HG02973 (cell line): Measurements from ENCODE around the gene DTX3L.
A peak's percentile ranks its signal among the peaks of the same experiment; 100 is the strongest.
"Not testable (repeated sequence)": the region's sequence is repeated elsewhere in the genome, so short reads cannot be mapped to it uniquely, and the experiment has no call there.

Experiments
- ATAC-seq: cut with Tn5 transposase; IDR thresholded peaks from one replicate; pipeline ENCODE4 v1.9.1; 2021; ENCODE audit warnings: moderate library complexity; ENCODE audit not compliant: unreplicated experiment

DTX3L gene

GRCh38 chr3:122560680-122561079, 3.5 kb upstream of the DTX3L start:
- no peak for ATAC-seq

GRCh38 chr3:122562923-122563716, 1.0 kb upstream of the DTX3L start:
- ATAC-seq, result no peak

GRCh38 chr3:122563717-122564025, 467 bp upstream of the DTX3L start:
- no peak for ATAC-seq

GRCh38 chr3:122568131-122568530, 4.0 kb downstream of the DTX3L start:
- ATAC-seq, result not testable (repeated sequence)

GRCh38 chr3:122568755-122569154, 4.6 kb downstream of the DTX3L start:
- ATAC-seq, result no peak

GRCh38 chr3:122572940-122573412, 8.8 kb downstream of the DTX3L start:
- ATAC-seq, result no peak

GRCh38 chr3:122576174-122576940, 12.2 kb downstream of the DTX3L start:
- ATAC-seq, result peak; percentile 81

GRCh38 chr3:122577409-122578031, 13.4 kb downstream of the DTX3L start, which contains the start of gene PARP15:
Gene PARP15 (plus strand): TSS chr3:122577650. CDS start chr3:122577668, 18 bp downstream.
- no peak for ATAC-seq

- no peak for ATAC-seq
Observed at GRCh38 chr3:122578069-122578740, 14.1 kb downstream of the DTX3L start.

- no peak for ATAC-seq
Observed at GRCh38 chr3:122580470-122580869, 16.3 kb downstream of the DTX3L start.

GRCh38 chr3:122581622-122582021, 17.5 kb downstream of the DTX3L start:
- no peak for ATAC-seq

- ATAC-seq, result no peak
Observed at GRCh38 chr3:122582390-122582789, 18.3 kb downstream of the DTX3L start.

- no peak for ATAC-seq
Observed at GRCh38 chr3:122586098-122586497, 22.0 kb downstream of the DTX3L start.

- ATAC-seq, result no peak
Observed at GRCh38 chr3:122586773-122587485, 22.8 kb downstream of the DTX3L start.

- no peak for ATAC-seq
Observed at GRCh38 chr3:122587572-122587971, 23.4 kb downstream of the DTX3L start.

- ATAC-seq, result no peak
Observed at GRCh38 chr3:122589297-122589696, 25.2 kb downstream of the DTX3L start.

- ATAC-seq, result no peak
Observed at GRCh38 chr3:122590610-122591009, 26.5 kb downstream of the DTX3L start.

GRCh38 chr3:122594025-122594424, 29.9 kb downstream of the DTX3L start:
- ATAC-seq, result no peak

GRCh38 chr3:122598151-122598550, 34.0 kb downstream of the DTX3L start:
- peak; percentile 5 for ATAC-seq

GRCh38 chr3:122598556-122598955, 34.4 kb downstream of the DTX3L start:
- ATAC-seq, result peak; percentile 51
